HFFc6 (cell line): ENCODE data around the gene KRT34. TPM values are rescaled to one million over a fixed set of nuclear protein-coding genes. Genes with fewer than 3 reads are reported as not detected.

Experiments used
- DNase-seq: peaks from one replicate; pipeline ENCODE4 v3.0.0-alpha.2; 2018
- H3K27ac Mint-ChIP-seq: 2 replicates; pipeline ENCODE4 v1.8.0; 2020; ENCODE audit warnings: mild to moderate bottlenecking, mixed read lengths
- H3K27me3 Mint-ChIP-seq: 2 replicates; pipeline ENCODE4 v1.8.0; 2021; ENCODE audit warnings: mild to moderate bottlenecking, moderate library complexity, mixed read lengths; ENCODE audit not compliant: insufficient read depth
- H3K36me3 Mint-ChIP-seq: 2 replicates; pipeline ENCODE4 v1.8.0; 2021; ENCODE audit warnings: low read depth, mixed read lengths
- H3K4me1 Mint-ChIP-seq: 2 replicates; pipeline ENCODE4 v1.8.0; 2020; ENCODE audit warnings: low read depth, mixed read lengths
- H3K4me3 Mint-ChIP-seq: 2 replicates; pipeline ENCODE4 v1.8.0; 2020; ENCODE audit warnings: mild to moderate bottlenecking, moderate library complexity, mixed read lengths
- H3K9me3 Mint-ChIP-seq: 2 replicates; pipeline ENCODE4 v1.8.0; 2020; ENCODE audit warnings: mild to moderate bottlenecking, mixed read lengths
- total RNA-seq, 6 experiments: library from RNA; stranded (reverse); fragmentation: NEBNext Ultra II Directional; extraction: Animal tissue kit (Norgen Biotek cat#: 25700); gene quantifications; 2 replicates in 1 of 6; 3 replicates in 5 of 6; pipeline ENCODE4 v1.2.3, GENCODE V29; 2021
- TF ChIP-seq, protein P1 (sequence below): fragments of 200-600 bp; sonication (generic); IDR thresholded peaks from 2 replicates; pipeline ENCODE4 v1.5.0; 2021; ENCODE audit warnings: antibody characterized with exemption, mild to moderate bottlenecking

The KRT34 gene
- total RNA-seq, 6 experiments from 2014 or later: 58.8 to 247 (median 71.3) TPM

DNA sequence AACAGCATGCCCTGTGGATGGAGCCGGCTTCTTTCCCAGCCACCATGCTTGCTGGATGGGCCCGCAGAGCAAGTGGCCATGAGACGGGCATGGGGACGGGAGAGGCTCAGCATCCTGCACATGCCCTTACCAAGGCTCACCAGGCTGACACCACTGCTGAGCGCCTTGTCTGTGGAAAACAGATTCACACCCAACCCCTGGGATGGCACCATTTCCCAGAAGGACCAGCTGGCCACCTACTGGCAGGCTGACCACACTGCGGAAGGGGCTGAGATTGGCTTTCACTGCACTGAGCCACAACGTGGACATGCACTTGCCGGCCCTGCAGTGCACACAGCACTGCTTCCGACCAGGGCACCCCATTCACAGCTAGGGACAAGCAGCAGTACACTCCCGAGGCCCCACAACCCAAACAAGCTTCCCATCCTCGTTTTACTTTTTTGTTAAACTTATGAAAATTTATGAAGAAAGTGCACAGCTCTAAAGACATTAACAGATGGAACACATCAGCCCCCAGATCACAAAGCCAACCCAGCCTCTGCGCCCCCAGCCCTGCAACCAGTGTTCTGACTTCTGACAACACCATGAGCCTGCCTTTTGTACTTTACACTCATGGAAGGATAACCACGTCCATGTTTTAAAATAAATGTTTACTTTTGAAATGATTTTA is 52.7 kb downstream of the KRT34 start:
- TF ChIP-seq, protein P1, sequence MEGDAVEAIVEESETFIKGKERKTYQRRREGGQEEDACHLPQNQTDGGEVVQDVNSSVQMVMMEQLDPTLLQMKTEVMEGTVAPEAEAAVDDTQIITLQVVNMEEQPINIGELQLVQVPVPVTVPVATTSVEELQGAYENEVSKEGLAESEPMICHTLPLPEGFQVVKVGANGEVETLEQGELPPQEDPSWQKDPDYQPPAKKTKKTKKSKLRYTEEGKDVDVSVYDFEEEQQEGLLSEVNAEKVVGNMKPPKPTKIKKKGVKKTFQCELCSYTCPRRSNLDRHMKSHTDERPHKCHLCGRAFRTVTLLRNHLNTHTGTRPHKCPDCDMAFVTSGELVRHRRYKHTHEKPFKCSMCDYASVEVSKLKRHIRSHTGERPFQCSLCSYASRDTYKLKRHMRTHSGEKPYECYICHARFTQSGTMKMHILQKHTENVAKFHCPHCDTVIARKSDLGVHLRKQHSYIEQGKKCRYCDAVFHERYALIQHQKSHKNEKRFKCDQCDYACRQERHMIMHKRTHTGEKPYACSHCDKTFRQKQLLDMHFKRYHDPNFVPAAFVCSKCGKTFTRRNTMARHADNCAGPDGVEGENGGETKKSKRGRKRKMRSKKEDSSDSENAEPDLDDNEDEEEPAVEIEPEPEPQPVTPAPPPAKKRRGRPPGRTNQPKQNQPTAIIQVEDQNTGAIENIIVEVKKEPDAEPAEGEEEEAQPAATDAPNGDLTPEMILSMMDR: peak; percentile 92
- Mint-ChIP-seq H3K27me3 (no peaks in the 10 kb centered on the region; the same call in 1 of the 2 replicates), H3K4me3 (no peak overlapping the region), H3K4me1 (peaks cover 14% of the 10 kb centered on the region), H3K27ac (no peak overlapping the region), H3K9me3 (no peaks in the 10 kb centered on the region), H3K36me3 (no peaks in the 10 kb centered on the region)
- peak; percentile 63 for DNase-seq

DNA sequence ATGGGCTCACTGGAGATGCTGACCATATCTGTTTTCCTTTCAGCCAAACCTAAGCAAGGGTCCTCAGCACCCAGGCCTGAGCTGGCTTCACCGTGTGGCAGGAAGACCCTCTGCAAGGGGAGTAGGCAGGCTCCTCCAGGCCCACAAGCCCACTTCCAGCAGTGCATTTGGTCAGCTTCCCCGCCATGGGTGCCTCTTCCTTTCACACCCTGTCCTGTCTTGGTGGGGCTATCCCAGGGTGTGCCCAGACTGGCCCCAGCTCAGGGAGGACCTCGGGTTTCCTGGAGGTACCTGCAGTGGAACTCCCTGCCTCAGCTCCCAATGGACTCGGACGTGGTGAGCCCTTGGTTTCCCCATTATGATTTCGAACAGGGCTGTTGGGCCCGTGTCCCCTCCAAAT is 53.9 kb downstream of the KRT34 start:
- H3K4me1 Mint-ChIP-seq: peaks cover 19% of the 10 kb centered on the region
- H3K9me3 Mint-ChIP-seq: no peaks in the 10 kb centered on the region
- H3K36me3 Mint-ChIP-seq: no peaks in the 10 kb centered on the region
- H3K27me3 Mint-ChIP-seq: no peaks in the 10 kb centered on the region; the same call in 1 of the 2 replicates
- DNase-seq: no peak
- H3K27ac Mint-ChIP-seq: no peak overlapping the region
- no peak overlapping the region for H3K4me3 Mint-ChIP-seq
- TF ChIP-seq, protein P1: no peak

Other genes with a start within 250 kb of the KRT34 start
- gene KRTAP4-6, start 241.8 kb downstream of the KRT34 start, total RNA-seq: not detected
- gene KRTAP4-5, start 232.5 kb downstream of the KRT34 start, total RNA-seq: not detected
- not detected for gene KRTAP4-4, start 221.6 kb downstream of the KRT34 start, total RNA-seq
- gene KRTAP4-3, start 214.1 kb downstream of the KRT34 start, total RNA-seq: not detected
- not detected for gene KRTAP4-2, start 204.1 kb downstream of the KRT34 start, total RNA-seq
- gene KRTAP4-1, start 197.4 kb downstream of the KRT34 start, total RNA-seq: not detected
- not detected for gene KRTAP9-1, start 192.4 kb downstream of the KRT34 start, total RNA-seq
- not detected for gene KRTAP9-2, start 155.7 kb downstream of the KRT34 start, total RNA-seq
- not detected for gene KRTAP9-3, start 149.9 kb downstream of the KRT34 start, total RNA-seq
- not detected for gene KRTAP9-8, start 144.3 kb downstream of the KRT34 start, total RNA-seq
- not detected for gene KRTAP9-4, start 132.6 kb downstream of the KRT34 start, total RNA-seq
- not detected for gene KRTAP9-9, start 126.9 kb downstream of the KRT34 start, total RNA-seq
- gene KRTAP9-6, start 116.9 kb downstream of the KRT34 start, total RNA-seq: not detected
- not detected for gene KRTAP9-7, start 106.6 kb downstream of the KRT34 start, total RNA-seq
- gene KRTAP29-1, start 79.5 kb downstream of the KRT34 start, total RNA-seq: not detected
- gene KRTAP16-1, start 73.0 kb downstream of the KRT34 start, total RNA-seq: not detected
- gene KRTAP17-1, start 66.6 kb downstream of the KRT34 start, total RNA-seq: not detected
- not detected for gene KRT33A, start 31.5 kb downstream of the KRT34 start, total RNA-seq
- 1 to 10 TPM in 2 of 6 experiments, under 1 TPM in 4; 0.75 to 2.5 (median 0.96) TPM for gene KRT33B, start 12.5 kb downstream of the KRT34 start, total RNA-seq
- gene KRT31, start 15.3 kb upstream of the KRT34 start, total RNA-seq: under 1 TPM in 2 of 6 experiments, not detected in 4; 0.09 to 0.14 TPM
- gene KRT37, start 42.3 kb upstream of the KRT34 start, total RNA-seq: not detected
- gene KRT38, start 58.7 kb upstream of the KRT34 start, total RNA-seq: under 1 TPM; 0.25 to 0.62 (median 0.43) TPM
- under 1 TPM in 2 of 6 experiments, not detected in 4; 0.14 TPM for gene KRT32, start 85.1 kb upstream of the KRT34 start, total RNA-seq
- gene KRT35, start 98.8 kb upstream of the KRT34 start, total RNA-seq: not detected
- not detected for gene KRT36, start 107.6 kb upstream of the KRT34 start, total RNA-seq
- gene KRT13, start 123.3 kb upstream of the KRT34 start, total RNA-seq: not detected
- gene KRT15, start 136.6 kb upstream of the KRT34 start, total RNA-seq: 1 to 10 TPM; 5.0 to 8.6 (median 6.9) TPM
- 100 to 1,000 TPM in 2 of 6 experiments, 10 to 100 TPM in 4; 45.7 to 244 (median 50.6) TPM for gene KRT19, start 146.0 kb upstream of the KRT34 start, total RNA-seq
- not detected for gene KRT9, start 189.8 kb upstream of the KRT34 start, total RNA-seq
- 1 to 10 TPM in 4 of 6 experiments, under 1 TPM in 2; 0.14 to 2.0 (median 1.5) TPM for gene KRT14, start 204.6 kb upstream of the KRT34 start, total RNA-seq
- gene KRT16, start 230.5 kb upstream of the KRT34 start, total RNA-seq: under 1 TPM in 4 of 6 experiments, not detected in 2; 0.11 to 0.47 (median 0.17) TPM
- 1 to 10 TPM; 1.0 to 3.9 (median 2.9) TPM for gene KRT17, start 242.3 kb upstream of the KRT34 start, total RNA-seq